ENCODE measurements around the gene SDK1. TPM values are rescaled to one million over a fixed set of nuclear protein-coding genes. Genes with fewer than 3 reads are reported as not detected.

The SDK1 gene
- total RNA-seq, 4 donors from 2014 or later: 3.7 to 80.9 (median 13.1) TPM

GRCh38 chr7:4048336-4048735 lies 747.3 kb downstream of the SDK1 start:
- DNase-seq: no peak
- H3K27ac ChIP-seq: no peak overlapping the region
- H3K9me3 ChIP-seq: no peaks in the 10 kb centered on the region
- H3K36me3 ChIP-seq: no peaks in the 10 kb centered on the region
- TF ChIP-seq POLR2A (IDR thresholded peaks at IDR 0.05): no peak
- no peak for TF ChIP-seq CTCF (IDR thresholded peaks at IDR 0.05)
- H3K27me3 ChIP-seq: no peaks in the 10 kb centered on the region
- no peaks in the 10 kb centered on the region for H3K4me1 ChIP-seq
- no peak overlapping the region for H3K4me3 ChIP-seq

GRCh38 chr7:4049202-4049601 lies 748.1 kb downstream of the SDK1 start:
- H3K4me1 ChIP-seq: no peaks in the 10 kb centered on the region
- no peaks in the 10 kb centered on the region for H3K36me3 ChIP-seq
- H3K4me3 ChIP-seq: no peak overlapping the region
- no peaks in the 10 kb centered on the region for H3K9me3 ChIP-seq
- H3K27ac ChIP-seq: no peak overlapping the region
- no peaks in the 10 kb centered on the region for H3K27me3 ChIP-seq
- DNase-seq: no peak
- TF ChIP-seq POLR2A (IDR thresholded peaks at IDR 0.05): no peak
- no peak for TF ChIP-seq CTCF (IDR thresholded peaks at IDR 0.05)

- Histone ChIP-seq H3K27me3 (no peaks in the 10 kb centered on the region), H3K36me3 (no peaks in the 10 kb centered on the region), H3K27ac (no peak overlapping the region), H3K4me3 (no peak overlapping the region), H3K4me1 (no peaks in the 10 kb centered on the region), H3K9me3 (no peaks in the 10 kb centered on the region)
- DNase-seq: no peak
- no peak for TF ChIP-seq POLR2A (IDR thresholded peaks at IDR 0.05)
- no peak for TF ChIP-seq CTCF (IDR thresholded peaks at IDR 0.05)
These were observed 749.1 kb downstream of the SDK1 start for GRCh38 chr7:4050126-4050660.

- Histone ChIP-seq H3K4me1 (no peaks in the 10 kb centered on the region), H3K4me3 (no peak overlapping the region), H3K27me3 (no peaks in the 10 kb centered on the region), H3K36me3 (no peaks in the 10 kb centered on the region), H3K9me3 (no peaks in the 10 kb centered on the region), H3K27ac (no peak overlapping the region)
- no peak for DNase-seq
- TF ChIP-seq POLR2A (IDR thresholded peaks at IDR 0.05) (no peak), CTCF (IDR thresholded peaks at IDR 0.05) (no peak)
These were observed 750.6 kb downstream of the SDK1 start for GRCh38 chr7:4051696-4052095.

- Histone ChIP-seq H3K27ac (no peak overlapping the region), H3K4me3 (no peak overlapping the region), H3K36me3 (no peaks in the 10 kb centered on the region), H3K4me1 (no peaks in the 10 kb centered on the region), H3K27me3 (no peaks in the 10 kb centered on the region), H3K9me3 (no peaks in the 10 kb centered on the region)
- TF ChIP-seq CTCF (IDR thresholded peaks at IDR 0.05) (no peak), POLR2A (IDR thresholded peaks at IDR 0.05) (no peak)
- no peak for DNase-seq
These were observed 751.1 kb downstream of the SDK1 start for GRCh38 chr7:4052130-4052529.

GRCh38 chr7:4054158-4054557 lies 753.1 kb downstream of the SDK1 start:
- DNase-seq: no peak
- H3K36me3 ChIP-seq: no peaks in the 10 kb centered on the region
- no peaks in the 10 kb centered on the region for H3K4me1 ChIP-seq
- no peaks in the 10 kb centered on the region for H3K9me3 ChIP-seq
- H3K4me3 ChIP-seq: no peak overlapping the region
- TF ChIP-seq CTCF (IDR thresholded peaks at IDR 0.05) (no peak), POLR2A (IDR thresholded peaks at IDR 0.05) (no peak)
- H3K27me3 ChIP-seq: no peaks in the 10 kb centered on the region
- H3K27ac ChIP-seq: no peak overlapping the region
